Fibroblast of villous mesenchyme (primary cell): Measurements from ENCODE around the gene PIK3R6. TPM values are rescaled to one million over a fixed set of nuclear protein-coding genes. Genes with fewer than 3 reads are reported as not detected.

Experiments used
- DNase-seq: peaks from one replicate; pipeline ENCODE4 v3.0.0-alpha.2; 2010; ENCODE audit warnings: low read depth
- H3K4me3 ChIP-seq: 2 replicates; pipeline ENCODE4 v1.5.1; 2011; ENCODE audit warnings: low read depth, mild to moderate bottlenecking, low read length
- CTCF ChIP-seq: IDR thresholded peaks from 2 replicates; pipeline ENCODE4 v1.5.1; 2012; ENCODE audit warnings: low read depth, mild to moderate bottlenecking, low read length; ENCODE audit not compliant: insufficient read depth
- total RNA-seq: library from RNA; depleted of rRNA; stranded (reverse); fragments of >200 nt; gene quantifications from 2 replicates; pipeline ENCODE4 v1.2.3, GENCODE V29; 2012

The PIK3R6 gene
- total RNA-seq, 1 donor, result not detected

GRCh38 chr17:8849311-8850041 lies 18.0 kb downstream of the PIK3R6 start:
- no peak for TF ChIP-seq CTCF
- DNase-seq, result no peak
- no peak overlapping the region for H3K4me3 ChIP-seq

GRCh38 chr17:8847891-8848290 lies 19.6 kb downstream of the PIK3R6 start:
- no peak for DNase-seq
- no peak overlapping the region for H3K4me3 ChIP-seq
- TF ChIP-seq CTCF, result no peak

- DNase-seq, result peak; percentile 39
- no peak overlapping the region for H3K4me3 ChIP-seq
- TF ChIP-seq CTCF, result no peak
These were observed 20.7 kb downstream of the PIK3R6 start for GRCh38 chr17:8846768-8847211.

- TF ChIP-seq CTCF, result no peak
- DNase-seq, result no peak
- H3K4me3 ChIP-seq, result no peak overlapping the region
These were observed 22.9 kb downstream of the PIK3R6 start for GRCh38 chr17:8844229-8845218.

- TF ChIP-seq CTCF, result no peak
- no peak overlapping the region for H3K4me3 ChIP-seq
- no peak for DNase-seq
These were observed 24.1 kb downstream of the PIK3R6 start for GRCh38 chr17:8843344-8843743.

- no peak for TF ChIP-seq CTCF
- no peak overlapping the region for H3K4me3 ChIP-seq
- no peak for DNase-seq
These were observed 25.6 kb downstream of the PIK3R6 start for GRCh38 chr17:8841844-8842243.
